CD14-positive monocyte (primary cell): ENCODE data around the gene PITPNB. TPM values are rescaled to one million over a fixed set of nuclear protein-coding genes. Genes with fewer than 3 reads are reported as not detected.

ENCODE experiments used
- DNase-seq, 3 donors: peaks; one replicate each; pipeline ENCODE4 v3.0.0-alpha.2; 2011 to 2022
- H2AFZ ChIP-seq: 2 replicates; pipeline ENCODE4 v1.6.0; 2012; ENCODE audit warnings: mild to moderate bottlenecking, low read depth, low read length, inconsistent platforms; ENCODE audit not compliant: insufficient read depth, poor library complexity, severe bottlenecking
- H3K27ac ChIP-seq, 2 donors: 1 replicate in 1 of 2; 2 replicates in 1 of 2; pipeline ENCODE4 v1.5.1; 2012 to 2013; ENCODE audit warnings: low read length in 2 of 2, control low read depth in 1 of 2, inconsistent platforms in 1 of 2, low read depth in 1 of 2, mild to moderate bottlenecking in 1 of 2
- H3K27me3 ChIP-seq, 2 donors: one replicate each; pipeline versions ENCODE4 v1.6.0 to v1.6.1; 2011 to 2013; ENCODE audit warnings: low read length in 2 of 2; ENCODE audit not compliant: control insufficient read depth in 2 of 2, insufficient read depth in 2 of 2
- H3K36me3 ChIP-seq, 2 donors: replicated peaks in 1 of 2; 1 replicate in 1 of 2; 2 replicates in 1 of 2; pipeline versions ENCODE4 v1.5.1 to v1.6.1; 2012 to 2013; ENCODE audit warnings: low read length in 2 of 2, control low read depth in 1 of 2, inconsistent platforms in 1 of 2, mild to moderate bottlenecking in 1 of 2; ENCODE audit not compliant: insufficient read depth in 2 of 2, control insufficient read depth in 1 of 2
- H3K4me1 ChIP-seq, 2 donors: 1 replicate in 1 of 2; 2 replicates in 1 of 2; pipeline versions ENCODE4 v1.5.1 to v1.6.1; 2012 to 2013; ENCODE audit warnings: low read length in 2 of 2, control low read depth in 1 of 2, inconsistent platforms in 1 of 2, mild to moderate bottlenecking in 1 of 2, moderate library complexity in 1 of 2; ENCODE audit not compliant: insufficient read depth in 2 of 2, control insufficient read depth in 1 of 2
- H3K4me2 ChIP-seq: replicated peaks from 2 replicates; pipeline ENCODE3; 2012; ENCODE audit warnings: low read length, moderate library complexity, mild to moderate bottlenecking; ENCODE audit not compliant: poor library complexity, severe bottlenecking; ENCODE audit errors: extremely low read depth
- H3K4me3 ChIP-seq, 3 experiments: fragments of 200-600 bp in 1 of 3; sonication (generic) in 1 of 3; replicated peaks in 1 of 3; 1 replicate in 2 of 3; 2 replicates in 1 of 3; pipeline ENCODE4 v1.5.1; 2011 to 2013; ENCODE audit warnings: low read length in 3 of 3, mild to moderate bottlenecking in 3 of 3, control low read depth in 2 of 3, low read depth in 2 of 3, inconsistent platforms in 1 of 3, moderate library complexity in 1 of 3
- H3K79me2 ChIP-seq: 2 replicates; pipeline ENCODE4 v1.6.0; 2012; ENCODE audit warnings: mild to moderate bottlenecking, control low read depth, inconsistent platforms, low read length, moderate library complexity; ENCODE audit not compliant: insufficient read depth
- H3K9ac ChIP-seq: 2 replicates; pipeline ENCODE4 v1.6.0; 2017; ENCODE audit warnings: low read length, mild to moderate bottlenecking; ENCODE audit not compliant: insufficient read depth, poor library complexity, severe bottlenecking
- H3K9me3 ChIP-seq, 2 donors: replicated peaks in 1 of 2; 1 replicate in 1 of 2; 2 replicates in 1 of 2; pipeline versions ENCODE4 v1.5.1 to v1.6.1; 2012 to 2013; ENCODE audit warnings: low read length in 2 of 2, control low read depth in 1 of 2; ENCODE audit not compliant: control insufficient read depth in 1 of 2, insufficient read depth in 1 of 2
- H4K20me1 ChIP-seq: 2 replicates; pipeline ENCODE4 v1.6.0; 2012; ENCODE audit warnings: mild to moderate bottlenecking, low read length, control low read depth, moderate library complexity; ENCODE audit not compliant: insufficient read depth
- H3K27ac Mint-ChIP-seq, 7 donors: one replicate each; pipeline ENCODE4 v1.8.0; 2020; ENCODE audit warnings: mild to moderate bottlenecking in 7 of 7, mixed read lengths in 7 of 7, moderate library complexity in 6 of 7, inconsistent platforms in 2 of 7
- H3K27me3 Mint-ChIP-seq, 3 donors: one replicate each; pipeline ENCODE4 v1.8.0; 2021 to 2022; ENCODE audit warnings: low read depth in 3 of 3, mild to moderate bottlenecking in 3 of 3, mixed read lengths in 3 of 3, moderate library complexity in 3 of 3, inconsistent platforms in 1 of 3
- H3K36me3 Mint-ChIP-seq, 2 donors: one replicate each; pipeline ENCODE4 v1.8.0; 2020; ENCODE audit warnings: mixed read lengths in 2 of 2, inconsistent platforms in 1 of 2, mild to moderate bottlenecking in 1 of 2
- H3K4me1 Mint-ChIP-seq: one replicate; pipeline ENCODE4 v1.8.0; 2020; ENCODE audit warnings: mild to moderate bottlenecking, mixed read lengths
- H3K4me3 Mint-ChIP-seq, 2 donors: one replicate each; pipeline ENCODE4 v1.8.0; 2020; ENCODE audit warnings: mild to moderate bottlenecking in 2 of 2, mixed read lengths in 2 of 2, moderate library complexity in 1 of 2
- H3K9me3 Mint-ChIP-seq, 7 donors: one replicate each; pipeline ENCODE4 v1.8.0; 2020 to 2022; ENCODE audit warnings: mixed read lengths in 7 of 7, mild to moderate bottlenecking in 6 of 7, moderate library complexity in 6 of 7, inconsistent platforms in 2 of 7
- WGBS: methylation state at CpG from one replicate; pipeline ENCODE4 v1.1.5; 2013; ENCODE audit warnings: missing lambda C conversion rate; ENCODE audit not compliant: insufficient coverage; 5-methylcytosine and 5-hydroxymethylcytosine counted together
- intact Hi-C, 2 donors: fragments of 100-400 bp; cut with micrococcal nuclease; formaldehyde crosslinking; loops; one replicate each; pipeline versions ENCODE4 v1.15.0 to v1.15.1; 2023
- polyA plus RNA-seq, 3 donors: library from polyadenylated mRNA; depleted of rRNA in 1 of 3; unstranded in 2 of 3; stranded (reverse) in 1 of 3; fragments of 300-500 nt in 2 of 3; fragments of >200 nt in 1 of 3; fragmentation: Illumina TruSeq in 2 of 3; gene quantifications; 1 replicate in 2 of 3; 2 replicates in 1 of 3; pipeline ENCODE4 v1.2.3, GENCODE V29; 2012 to 2021
- TF ChIP-seq, protein P1 (sequence below): fragments of 200-600 bp; IDR thresholded peaks from one replicate; pipeline ENCODE4 v1.8.0; 2022; ENCODE audit warnings: antibody characterized with exemption, mild to moderate bottlenecking

PITPNB gene
- polyA plus RNA-seq, 3 donors = 19.2 to 29.1 (median 25.2) TPM

DNA sequence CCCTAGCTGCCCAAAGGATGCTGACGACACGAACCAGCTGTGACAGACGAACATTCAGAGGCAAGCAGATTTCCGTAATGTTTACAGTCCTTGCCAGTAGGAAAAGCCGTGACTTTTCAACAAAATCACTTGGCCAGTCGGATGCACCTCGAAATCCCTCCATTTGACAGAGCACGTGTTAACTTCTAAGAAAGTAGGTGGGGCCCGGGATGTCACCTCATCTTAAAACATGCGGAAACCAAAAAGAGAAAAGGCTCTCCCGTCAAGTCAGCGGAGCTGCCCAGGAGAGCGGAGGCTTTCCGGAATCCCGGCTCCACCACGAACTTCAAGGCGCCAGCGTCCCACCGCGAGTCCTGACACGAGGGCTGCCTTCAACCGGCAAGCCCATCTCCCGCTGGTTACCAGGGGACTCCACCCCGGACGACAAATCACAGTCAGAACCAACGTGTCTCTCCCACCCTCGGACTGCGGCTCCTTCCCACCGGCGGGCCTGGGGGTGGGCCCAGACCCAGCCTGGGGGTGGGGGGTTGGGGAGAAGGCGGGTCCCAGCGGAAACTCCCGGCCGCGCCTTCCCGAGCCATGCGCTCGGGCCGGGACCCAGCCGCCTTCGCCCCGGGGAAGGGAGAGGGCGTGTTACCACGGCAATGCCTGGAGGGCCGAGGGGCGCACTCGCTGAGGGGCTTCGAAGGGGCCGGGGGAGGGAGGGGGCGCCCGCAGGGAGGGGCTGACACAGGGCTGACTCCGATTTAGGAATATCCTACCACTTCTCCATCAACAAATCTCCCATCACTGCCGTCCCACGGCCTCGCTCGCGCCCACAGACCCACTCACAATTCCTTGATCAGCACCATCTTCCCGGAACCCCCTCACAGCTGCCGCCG lies 475 bp downstream of the PITPNB start:
- 0% methylated on average over 48 of the region's 60 CpGs for WGBS
- peaks cover 46% of the 10 kb centered on the region for H3K4me1 Mint-ChIP-seq
- Histone ChIP-seq H3K27me3 (no peaks in the 10 kb centered on the region), H2AFZ (peak overlapping the region; percentile 74), H3K79me2 (peaks cover 83% of the 10 kb centered on the region), H3K4me1 (peaks cover 20 to 27% of the 10 kb centered on the region in 2 donors), H3K4me3 (peak overlapping the region; percentile 55 to 87 (median 78)), H4K20me1 (peaks cover 49% of the 10 kb centered on the region), H3K4me2 (peak overlapping the region; percentile 86), H3K36me3 (peaks cover 4 to 16% of the 10 kb centered on the region in 2 donors), H3K9ac (peak overlapping the region; percentile 91), H3K27ac (peak overlapping the region; percentile 71 to 90), H3K9me3 (no peaks in the 10 kb centered on the region)
- peaks cover 5 to 12% of the 10 kb centered on the region in 2 donors for H3K36me3 Mint-ChIP-seq
- peaks cover 0 to 2% (median 0%) of the 10 kb centered on the region in 7 donors for H3K9me3 Mint-ChIP-seq
- intact Hi-C loops = loop anchor here in 1 of 2 donors (5.0 kb wide), 2 partner anchors 51 to 1246 kb away; no protein-coding TSS in a partner anchor
- TF ChIP-seq, protein P1, sequence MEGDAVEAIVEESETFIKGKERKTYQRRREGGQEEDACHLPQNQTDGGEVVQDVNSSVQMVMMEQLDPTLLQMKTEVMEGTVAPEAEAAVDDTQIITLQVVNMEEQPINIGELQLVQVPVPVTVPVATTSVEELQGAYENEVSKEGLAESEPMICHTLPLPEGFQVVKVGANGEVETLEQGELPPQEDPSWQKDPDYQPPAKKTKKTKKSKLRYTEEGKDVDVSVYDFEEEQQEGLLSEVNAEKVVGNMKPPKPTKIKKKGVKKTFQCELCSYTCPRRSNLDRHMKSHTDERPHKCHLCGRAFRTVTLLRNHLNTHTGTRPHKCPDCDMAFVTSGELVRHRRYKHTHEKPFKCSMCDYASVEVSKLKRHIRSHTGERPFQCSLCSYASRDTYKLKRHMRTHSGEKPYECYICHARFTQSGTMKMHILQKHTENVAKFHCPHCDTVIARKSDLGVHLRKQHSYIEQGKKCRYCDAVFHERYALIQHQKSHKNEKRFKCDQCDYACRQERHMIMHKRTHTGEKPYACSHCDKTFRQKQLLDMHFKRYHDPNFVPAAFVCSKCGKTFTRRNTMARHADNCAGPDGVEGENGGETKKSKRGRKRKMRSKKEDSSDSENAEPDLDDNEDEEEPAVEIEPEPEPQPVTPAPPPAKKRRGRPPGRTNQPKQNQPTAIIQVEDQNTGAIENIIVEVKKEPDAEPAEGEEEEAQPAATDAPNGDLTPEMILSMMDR = no peak
- peak overlapping the region; percentile 96 to 99 for H3K4me3 Mint-ChIP-seq
- peak overlapping the region; percentile 95 to 99 (median 97) for H3K27ac Mint-ChIP-seq
- H3K27me3 Mint-ChIP-seq = peaks cover 0 to 2% (median 0%) of the 10 kb centered on the region in 3 donors
- peak; percentile 4 to 34 (median 23) for DNase-seq

DNA sequence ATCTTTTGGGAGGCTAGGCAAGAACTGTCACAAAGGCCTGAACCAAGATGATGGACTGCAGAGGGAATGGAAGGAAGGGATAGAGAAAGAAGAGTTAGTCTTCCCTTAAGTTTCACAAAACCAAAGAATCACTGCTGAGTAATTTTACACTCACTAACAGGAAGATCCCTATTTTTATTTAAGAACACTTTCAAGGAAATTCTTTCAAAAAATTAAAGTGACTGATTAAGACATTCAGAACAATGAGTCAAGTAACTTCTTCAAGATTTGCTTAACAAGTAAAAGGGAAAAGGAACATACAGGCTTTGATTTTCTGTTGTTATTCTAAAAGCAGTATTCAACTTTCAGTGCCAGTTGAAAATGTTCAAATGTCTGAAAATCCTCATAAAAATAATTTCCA lies 3.1 kb downstream of the PITPNB start:
- Histone ChIP-seq H3K4me1 (peaks cover 28 to 40% of the 10 kb centered on the region in 2 donors), H4K20me1 (peaks cover 73% of the 10 kb centered on the region), H3K4me2 (no peak overlapping the region), H3K79me2 (peaks cover 96% of the 10 kb centered on the region), H3K27ac (no peak overlapping the region), H3K9ac (no peak overlapping the region), H3K9me3 (no peaks in the 10 kb centered on the region), H3K27me3 (no peaks in the 10 kb centered on the region), H3K36me3 (peaks cover under 1 to 19% of the 10 kb centered on the region in 2 donors), H3K4me3 (no peak overlapping the region), H2AFZ (no peak overlapping the region)
- H3K4me3 Mint-ChIP-seq = no peak overlapping the region
- no peak for DNase-seq
- TF ChIP-seq, protein P1 = no peak
- no peaks in the 10 kb centered on the region for H3K27me3 Mint-ChIP-seq
- H3K27ac Mint-ChIP-seq = peak overlapping the region in 2 of 7 donors; percentile 15 to 48
- peaks cover 2 to 7% of the 10 kb centered on the region in 2 donors for H3K36me3 Mint-ChIP-seq
- H3K9me3 Mint-ChIP-seq = no peaks in the 10 kb centered on the region
- intact Hi-C loops = loop anchor here in 1 of 2 donors (5.0 kb wide), 2 partner anchors 49 to 1244 kb away; no protein-coding TSS in a partner anchor
- H3K4me1 Mint-ChIP-seq = peaks cover 59% of the 10 kb centered on the region
